H9 (cell line): Measurements from ENCODE around the gene SCAMP5. TPM values are rescaled to one million over a fixed set of nuclear protein-coding genes. Genes with fewer than 3 reads are reported as not detected.

Experiments
- DNase-seq: peaks from one replicate; pipeline ENCODE4 v3.0.0-alpha.2; 2017
- H2AFZ ChIP-seq: one replicate; pipeline ENCODE4 v1.6.1; 2013; ENCODE audit warnings: mild to moderate bottlenecking, low read length, control low read depth, moderate library complexity
- H2AK5ac ChIP-seq: 2 replicates; pipeline ENCODE4 v1.6.1; 2013; ENCODE audit warnings: low read length, control low read depth, mixed read lengths; ENCODE audit not compliant: insufficient read length
- H2BK120ac ChIP-seq: one replicate; pipeline ENCODE4 v1.6.1; 2013; ENCODE audit warnings: low read depth, mild to moderate bottlenecking, low read length, control low read depth, inconsistent platforms; ENCODE audit not compliant: poor library complexity, severe bottlenecking
- H2BK12ac ChIP-seq: 2 replicates; pipeline ENCODE4 v1.6.1; 2013; ENCODE audit warnings: low read length, control low read depth, mixed read lengths, low read depth; ENCODE audit not compliant: insufficient read length
- H2BK15ac ChIP-seq: 2 replicates; pipeline ENCODE4 v1.6.1; 2013; ENCODE audit warnings: low read depth, low read length, control low read depth
- H2BK20ac ChIP-seq: one replicate; pipeline ENCODE4 v1.6.1; 2013; ENCODE audit warnings: low read depth, mild to moderate bottlenecking, low read length, control low read depth, inconsistent platforms; ENCODE audit not compliant: poor library complexity, severe bottlenecking
- H2BK5ac ChIP-seq: 2 replicates; pipeline ENCODE4 v1.6.1; 2013; ENCODE audit warnings: low read length, control low read depth, mixed read lengths; ENCODE audit not compliant: insufficient read length
- H3K14ac ChIP-seq: 2 replicates; pipeline ENCODE4 v1.6.1; 2013; ENCODE audit warnings: low read length, control low read depth; ENCODE audit not compliant: insufficient read depth
- H3K18ac ChIP-seq: 2 replicates; pipeline ENCODE4 v1.6.1; 2013; ENCODE audit warnings: low read depth, mild to moderate bottlenecking, mixed read lengths, low read length, control low read depth; ENCODE audit not compliant: insufficient read length
- H3K23ac ChIP-seq: 2 replicates; pipeline ENCODE4 v1.6.1; 2013; ENCODE audit warnings: low read length, control low read depth, mixed read lengths, low read depth; ENCODE audit not compliant: insufficient read length
- H3K23me2 ChIP-seq: 2 replicates; pipeline ENCODE4 v1.6.1; 2013; ENCODE audit warnings: low read depth, mild to moderate bottlenecking, mixed read lengths, low read length, control low read depth; ENCODE audit not compliant: insufficient read length, poor library complexity, severe bottlenecking
- H3K27ac ChIP-seq: 2 replicates; pipeline ENCODE4 v1.5.1; 2013; ENCODE audit warnings: low read length, control low read depth, mixed read lengths, low read depth; ENCODE audit not compliant: insufficient read length
- H3K27me3 ChIP-seq: 2 replicates; pipeline ENCODE4 v1.6.1; 2013; ENCODE audit warnings: low read length, control low read depth, inconsistent platforms; ENCODE audit not compliant: insufficient read depth
- H3K4ac ChIP-seq: 2 replicates; pipeline ENCODE4 v1.6.1; 2013; ENCODE audit warnings: low read depth, mild to moderate bottlenecking, control low read depth, inconsistent platforms, low read length, moderate library complexity
- H3K4me1 ChIP-seq: 2 replicates; pipeline ENCODE4 v1.6.1; 2013; ENCODE audit warnings: low read length, control low read depth, inconsistent platforms; ENCODE audit not compliant: insufficient read depth
- H3K4me2 ChIP-seq: 2 replicates; pipeline ENCODE4 v1.6.1; 2013; ENCODE audit warnings: low read length, control low read depth, mixed read lengths; ENCODE audit not compliant: insufficient read length, insufficient read depth
- H3K56ac ChIP-seq: 2 replicates; pipeline ENCODE4 v1.6.1; 2013; ENCODE audit warnings: low read depth, mild to moderate bottlenecking, mixed read lengths, low read length, control low read depth; ENCODE audit not compliant: insufficient read length
- H3K79me1 ChIP-seq: 2 replicates; pipeline ENCODE4 v1.6.1; 2013; ENCODE audit warnings: low read depth, mild to moderate bottlenecking, moderate library complexity, low read length, control low read depth, inconsistent platforms; ENCODE audit not compliant: insufficient read depth, poor library complexity, severe bottlenecking
- H3K79me2 ChIP-seq: 2 replicates; pipeline ENCODE4 v1.6.1; 2013; ENCODE audit warnings: low read length, control low read depth, inconsistent platforms; ENCODE audit not compliant: insufficient read depth
- H3K9ac ChIP-seq: 2 replicates; pipeline ENCODE4 v1.6.1; 2013; ENCODE audit warnings: low read length, control low read depth, mixed read lengths; ENCODE audit not compliant: insufficient read length; ENCODE audit errors: extremely low read depth
- H3K9me3 ChIP-seq: one replicate; pipeline ENCODE4 v1.6.1; 2013; ENCODE audit warnings: low read depth, low read length, inconsistent platforms; ENCODE audit not compliant: control insufficient read depth
- H3T11ph ChIP-seq: one replicate; pipeline ENCODE4 v1.6.1; 2013; ENCODE audit warnings: mild to moderate bottlenecking, low read length, control low read depth, inconsistent platforms
- H4K20me1 ChIP-seq: one replicate; pipeline ENCODE4 v1.6.1; 2013; ENCODE audit not compliant: control insufficient read depth, insufficient read length, insufficient read depth
- H4K5ac ChIP-seq: 2 replicates; pipeline ENCODE4 v1.6.1; 2013; ENCODE audit warnings: low read depth, mild to moderate bottlenecking, mixed read lengths, low read length, control low read depth; ENCODE audit not compliant: insufficient read length
- H4K8ac ChIP-seq: replicated peaks from 2 replicates; pipeline ENCODE4 v1.6.1; 2013; ENCODE audit warnings: low read length, control low read depth, mixed read lengths, low read depth; ENCODE audit not compliant: insufficient read length
- H4K91ac ChIP-seq: 2 replicates; pipeline ENCODE4 v1.6.1; 2013; ENCODE audit warnings: low read depth, mild to moderate bottlenecking, moderate library complexity, mixed read lengths, low read length, control low read depth; ENCODE audit not compliant: insufficient read length
- H3K27ac Mint-ChIP-seq, 3 experiments: 2 replicates in 2 of 3; 3 replicates in 1 of 3; pipeline ENCODE4 v1.8.0; 2020 to 2021; ENCODE audit warnings: mixed read lengths in 3 of 3, mild to moderate bottlenecking in 1 of 3, moderate library complexity in 1 of 3
- H3K27me3 Mint-ChIP-seq: 2 replicates; pipeline ENCODE4 v1.8.0; 2021; ENCODE audit warnings: low read depth, mild to moderate bottlenecking, moderate library complexity, mixed read lengths
- H3K36me3 Mint-ChIP-seq, 3 experiments: 2 replicates in 2 of 3; 3 replicates in 1 of 3; pipeline ENCODE4 v1.8.0; 2020 to 2021; ENCODE audit warnings: low read depth in 3 of 3, mixed read lengths in 3 of 3; ENCODE audit not compliant: insufficient read depth in 1 of 3
- H3K4me1 Mint-ChIP-seq, 2 experiments: 2 replicates each; pipeline ENCODE4 v1.8.0; 2020; ENCODE audit warnings: mixed read lengths in 2 of 2
- H3K4me3 Mint-ChIP-seq, 2 experiments: 2 replicates in 1 of 2; 3 replicates in 1 of 2; pipeline ENCODE4 v1.8.0; 2020 to 2021; ENCODE audit warnings: mild to moderate bottlenecking in 2 of 2, mixed read lengths in 2 of 2, moderate library complexity in 1 of 2
- H3K9me3 Mint-ChIP-seq, 2 experiments: 2 replicates in 1 of 2; 3 replicates in 1 of 2; pipeline ENCODE4 v1.8.0; 2020; ENCODE audit warnings: mild to moderate bottlenecking in 2 of 2, mixed read lengths in 2 of 2, moderate library complexity in 1 of 2
- CTCF ChIP-seq: fragments of 200-600 bp; sonication (generic); conservative IDR thresholded peaks from 3 replicates; pipeline ENCODE4 v1.8.0; 2021; ENCODE audit warnings: antibody characterized with exemption, mild to moderate bottlenecking
- WGBS: extraction: QIAGEN DNeasy Blood & Tissue Kit; methylation state at CpG from one replicate; pipeline ENCODE4 v1.1.7; 2013; ENCODE audit warnings: missing lambda C conversion rate, low lambda C conversion rate, mixed read lengths; ENCODE audit not compliant: insufficient read length; ENCODE audit errors: extremely low coverage; 5-methylcytosine and 5-hydroxymethylcytosine counted together
- total RNA-seq: library from RNA; stranded (reverse); gene quantifications from 2 replicates; pipeline ENCODE4 v1.2.1, GENCODE V29; 2021

The SCAMP5 gene
- total RNA-seq, 1 experiment from 2014 or later: 47.8 TPM

GRCh38 chr15:75062706-75063105, 67.3 kb downstream of the SCAMP5 start:
- H3K9ac ChIP-seq: no peak overlapping the region
- no peak overlapping the region for H3K56ac ChIP-seq
- H2BK120ac ChIP-seq: no peak overlapping the region
- H3K79me2 ChIP-seq: no peaks in the 10 kb centered on the region
- no peak overlapping the region for H3K18ac ChIP-seq
- no peak overlapping the region for H2BK15ac ChIP-seq
- H3K23me2 ChIP-seq: no peaks in the 10 kb centered on the region
- no peaks in the 10 kb centered on the region for H3K79me1 ChIP-seq
- WGBS: no CpG with 5 or more reads among the region's 3 CpGs
- no peak overlapping the region for H3T11ph ChIP-seq
- H2BK20ac ChIP-seq: no peak overlapping the region
- Mint-ChIP-seq H3K4me1 (peaks cover 25 to 31% of the 10 kb centered on the region in 2 experiments), H3K36me3 (peaks cover 6 to 19% (median 11%) of the 10 kb centered on the region in 3 experiments), H3K4me3 (no peak overlapping the region), H3K9me3 (peaks cover 11 to 20% of the 10 kb centered on the region in 2 experiments), H3K27me3 (peaks cover 8% of the 10 kb centered on the region), H3K27ac (no peak overlapping the region; a peak in 1 of 7 replicates)
- DNase-seq: no peak
- H4K91ac ChIP-seq: no peak overlapping the region
- H3K23ac ChIP-seq: no peak overlapping the region
- no peak overlapping the region for H3K4ac ChIP-seq
- no peak overlapping the region for H2AFZ ChIP-seq
- no peak for TF ChIP-seq CTCF
- no peak overlapping the region for H2AK5ac ChIP-seq
- no peak overlapping the region for H3K4me2 ChIP-seq
- no peak overlapping the region for H4K8ac ChIP-seq
- no peak overlapping the region for H3K27ac ChIP-seq
- no peaks in the 10 kb centered on the region; the same call in 1 of the 2 replicates for H3K4me1 ChIP-seq
- H3K9me3 ChIP-seq: no peaks in the 10 kb centered on the region
- H2BK5ac ChIP-seq: no peak overlapping the region
- H2BK12ac ChIP-seq: no peak overlapping the region
- no peak overlapping the region for H4K5ac ChIP-seq
- H4K20me1 ChIP-seq: no peaks in the 10 kb centered on the region
- H3K14ac ChIP-seq: no peak overlapping the region
- H3K27me3 ChIP-seq: no peaks in the 10 kb centered on the region
